ENCODE measurements around the gene GSTM2. TPM values are rescaled to one million over a fixed set of nuclear protein-coding genes. Genes with fewer than 3 reads are reported as not detected.
"Not testable (repeated sequence)": the region's sequence is repeated elsewhere in the genome, so short reads cannot be mapped to it uniquely, and the experiment has no call there.

Gene GSTM2
- polyA plus RNA-seq, 3 donors from 2014 or later: 32.6 to 51.2 (median 42.5) TPM

DNA sequence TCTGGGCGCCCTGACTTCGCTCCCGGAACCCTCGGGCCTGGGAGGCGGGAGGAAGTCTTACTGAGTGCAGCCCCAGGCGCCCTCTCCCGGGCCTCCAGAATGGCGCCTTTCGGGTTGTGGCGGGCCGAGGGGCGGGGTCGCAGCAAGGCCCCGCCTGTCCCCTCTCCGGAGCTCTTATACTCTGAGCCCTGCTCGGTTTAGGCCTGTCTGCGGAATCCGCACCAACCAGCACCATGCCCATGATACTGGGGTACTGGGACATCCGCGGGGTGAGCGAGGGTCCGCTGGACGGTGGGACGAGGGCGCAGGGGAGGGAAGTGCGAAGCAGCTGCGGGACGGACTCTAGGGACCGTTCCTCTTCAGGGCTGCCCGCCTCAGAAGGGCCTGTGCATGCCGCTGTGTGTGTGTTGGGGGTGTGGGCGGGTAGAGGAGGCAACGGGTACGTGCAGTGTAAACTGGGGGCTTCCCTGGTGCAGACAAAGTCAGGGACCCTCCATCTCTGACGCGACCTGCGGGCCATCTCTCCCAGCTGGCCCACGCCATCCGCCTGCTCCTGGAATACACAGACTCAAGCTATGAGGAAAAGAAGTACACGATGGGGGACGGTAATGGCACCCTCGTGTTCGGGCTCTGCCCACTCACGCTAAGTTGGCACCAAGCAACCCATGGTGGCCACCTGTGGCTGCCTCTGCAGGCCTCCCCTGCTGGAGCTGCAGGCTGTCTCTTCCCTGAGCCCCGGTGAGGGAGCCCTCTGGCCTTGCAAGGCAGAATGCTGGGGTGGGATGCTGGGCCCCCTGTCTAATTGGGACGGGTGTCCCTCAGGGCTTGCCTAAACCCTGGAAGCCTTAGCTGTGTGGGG lies 20.0 kb downstream of the GSTM2 start, which contains the start of gene GSTM1:
Gene GSTM1 (plus strand): TSS at position 177 of the 859 bp plus-strand sequence. CDS start 57 bp downstream, at position 234.
- peak in 1 of 3 donors; percentile 77 for DNase-seq
- peaks cover 0 to 10% (median 0%) of the 10 kb centered on the region in 3 donors for H3K36me3 Mint-ChIP-seq
- H3K27ac Mint-ChIP-seq: peak within 1 kb of the TSS in 4 of 6 donors; percentile 88 to 91 (median 89)
- peaks cover 0 to 4% (median 0%) of the 10 kb centered on the region in 6 donors for H3K9me3 Mint-ChIP-seq
- peaks cover 0 to 4% (median 0%) of the 10 kb centered on the region in 3 donors for H3K27me3 Mint-ChIP-seq (ENCODE audit: low read depth in 3 of 3)
- H3K4me3 Mint-ChIP-seq: peak within 1 kb of the TSS in 3 of 5 donors; percentile 87 to 92 (median 89)
- peaks cover 0 to 3% of the 10 kb centered on the region in 2 donors for H3K4me1 Mint-ChIP-seq

DNA sequence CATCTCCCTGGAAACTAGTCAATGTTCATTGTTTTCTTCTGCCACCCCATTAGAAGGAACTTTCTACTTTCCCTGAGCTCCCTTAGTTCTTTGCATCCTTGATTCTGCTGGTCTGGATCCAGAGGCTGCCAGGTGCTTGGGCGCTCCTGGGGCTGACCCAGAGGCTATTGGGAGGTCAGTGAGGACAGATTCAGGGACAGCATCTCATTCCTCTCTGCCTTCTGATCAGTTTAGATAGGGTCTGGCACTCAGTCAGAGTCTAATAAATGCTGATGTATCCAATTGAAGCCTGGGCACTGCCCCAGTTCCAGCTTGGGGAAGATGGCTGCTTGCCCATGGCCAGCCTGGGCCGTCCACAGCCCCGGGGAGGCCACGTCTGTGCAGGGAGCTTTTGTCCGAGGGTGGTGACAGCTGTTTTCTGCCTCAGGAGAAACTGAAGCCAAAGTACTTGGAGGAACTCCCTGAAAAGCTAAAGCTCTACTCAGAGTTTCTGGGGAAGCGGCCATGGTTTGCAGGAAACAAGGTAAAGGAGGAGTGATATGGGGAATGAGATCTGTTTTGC lies 22.1 kb downstream of the GSTM2 start:
- DNase-seq: no peak
- Mint-ChIP-seq H3K36me3 (peaks cover 0 to 10% (median 0%) of the 10 kb centered on the region in 3 donors), H3K4me1 (peaks cover 0 to 3% of the 10 kb centered on the region in 2 donors), H3K4me3 (peak overlapping the region in 3 of 5 donors; percentile 21 to 68 (median 53)), H3K27ac (peak overlapping the region in 1 of 6 donors; percentile 53), H3K27me3 (ENCODE audit: low read depth in 3 of 3) (peaks cover 0 to 4% (median 0%) of the 10 kb centered on the region in 3 donors), H3K9me3 (peaks cover 0 to 1% (median 0%) of the 10 kb centered on the region in 6 donors)

DNA sequence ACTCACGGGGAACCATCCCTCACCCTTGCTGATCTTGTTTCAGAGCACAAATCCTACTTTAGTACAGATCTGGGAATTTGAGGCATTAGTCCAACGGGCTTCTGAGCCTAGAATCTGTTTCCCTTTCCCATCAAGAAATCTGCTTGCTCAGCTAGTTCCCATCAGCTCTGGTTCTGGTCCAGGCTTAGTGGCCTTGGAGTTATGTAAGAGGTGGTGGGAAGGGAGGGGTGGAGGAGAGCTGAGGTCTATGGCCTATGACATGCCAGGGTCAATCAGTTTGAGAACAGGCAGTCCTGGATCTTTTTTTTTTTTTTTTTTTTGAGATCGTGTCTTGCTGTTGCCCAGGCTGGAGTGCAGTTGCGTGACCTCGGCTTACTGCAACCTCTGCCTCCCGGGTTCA lies 23.9 kb downstream of the GSTM2 start:
- DNase-seq: no peak
- no peak overlapping the region for H3K4me3 Mint-ChIP-seq
- peaks cover 0 to 3% of the 10 kb centered on the region in 2 donors for H3K4me1 Mint-ChIP-seq
- H3K27me3 Mint-ChIP-seq (ENCODE audit: low read depth in 3 of 3): peaks cover 0 to 4% (median 0%) of the 10 kb centered on the region in 3 donors
- no peak overlapping the region for H3K27ac Mint-ChIP-seq
- H3K36me3 Mint-ChIP-seq: peaks cover 0 to 14% (median 0%) of the 10 kb centered on the region in 3 donors
- no peaks in the 10 kb centered on the region for H3K9me3 Mint-ChIP-seq

DNA sequence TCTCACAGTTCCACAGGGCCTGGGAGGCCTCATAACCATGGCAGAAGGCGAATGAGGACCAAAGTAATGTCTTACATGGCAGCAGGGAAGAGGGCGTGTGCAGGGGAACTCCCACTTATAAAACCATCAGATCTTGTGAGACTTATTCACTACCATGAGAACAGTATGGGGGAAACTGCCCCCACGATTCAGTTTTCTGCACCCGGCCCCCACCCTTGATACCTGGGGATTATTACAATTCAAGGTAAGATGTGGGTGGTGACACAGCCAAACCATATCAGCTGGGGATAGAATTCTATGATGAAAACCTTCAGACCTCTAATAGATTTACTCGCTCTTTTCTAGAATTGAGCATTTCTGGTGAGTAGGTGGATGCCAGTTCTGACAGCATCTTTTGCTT lies 26.5 kb downstream of the GSTM2 start:
- not testable (repeated sequence) for H3K4me3 Mint-ChIP-seq; H3K27me3 Mint-ChIP-seq (ENCODE audit: low read depth in 3 of 3)

DNA sequence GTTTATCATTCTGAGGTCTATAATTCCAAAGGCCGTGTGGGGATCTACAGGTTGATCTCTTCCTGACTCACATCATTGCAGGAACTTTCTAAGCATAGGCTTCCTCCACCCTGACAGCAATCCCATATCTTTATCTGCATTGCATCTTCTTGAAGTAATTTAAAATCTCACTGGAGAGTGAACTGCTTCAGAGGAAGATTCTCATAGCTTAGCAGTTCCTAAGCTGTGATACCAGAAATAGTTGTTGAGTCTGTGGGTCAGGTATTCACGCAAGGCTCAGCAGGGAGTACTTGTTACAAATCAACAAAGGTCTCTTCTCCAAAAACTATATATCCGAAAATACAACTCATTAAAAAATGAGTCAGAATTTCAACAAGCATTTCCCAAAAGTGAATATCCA lies 27.3 kb downstream of the GSTM2 start:
- H3K4me1 Mint-ChIP-seq; H3K27me3 Mint-ChIP-seq (ENCODE audit: low read depth in 3 of 3); H3K4me3 Mint-ChIP-seq; DNase-seq; H3K9me3 Mint-ChIP-seq; H3K27ac Mint-ChIP-seq: not testable (repeated sequence)
- peaks cover 0 to 22% (median 0%) of the 10 kb centered on the region in 3 donors for H3K36me3 Mint-ChIP-seq

More for the DNA sequence above, 26.5 kb downstream of the GSTM2 start:
- H3K27ac Mint-ChIP-seq, H3K9me3 Mint-ChIP-seq, DNase-seq, H3K4me1 Mint-ChIP-seq: not testable (repeated sequence)
- H3K36me3 Mint-ChIP-seq: peaks cover 0 to 22% (median 0%) of the 10 kb centered on the region in 3 donors

DNA sequence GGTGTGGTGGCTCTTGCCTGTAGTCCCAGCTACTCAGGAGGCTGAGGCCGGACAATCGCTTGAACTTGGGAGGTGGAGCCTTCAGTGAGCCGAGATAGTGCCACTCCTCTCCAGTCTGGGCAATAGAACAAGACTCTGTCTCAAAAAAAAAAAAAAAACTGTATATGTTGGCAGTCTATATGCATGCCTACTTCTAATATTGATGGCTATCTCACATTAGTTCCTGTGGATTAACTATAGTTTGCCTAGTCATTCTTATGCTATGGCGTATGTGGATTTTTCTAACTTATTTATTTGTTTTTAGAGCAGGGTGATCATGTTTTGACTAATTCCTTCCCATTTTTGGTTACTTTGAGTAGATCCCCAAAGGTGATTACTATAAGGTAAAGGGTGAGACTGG lies 29.2 kb downstream of the GSTM2 start:
- no peaks in the 10 kb centered on the region for H3K27me3 Mint-ChIP-seq (ENCODE audit: low read depth in 3 of 3)
- no peak overlapping the region for H3K27ac Mint-ChIP-seq
- H3K9me3 Mint-ChIP-seq: no peaks in the 10 kb centered on the region
- H3K36me3 Mint-ChIP-seq: peaks cover 0 to 16% (median 0%) of the 10 kb centered on the region in 3 donors
- DNase-seq: no peak
- no peak overlapping the region for H3K4me3 Mint-ChIP-seq
- no peaks in the 10 kb centered on the region for H3K4me1 Mint-ChIP-seq

DNA sequence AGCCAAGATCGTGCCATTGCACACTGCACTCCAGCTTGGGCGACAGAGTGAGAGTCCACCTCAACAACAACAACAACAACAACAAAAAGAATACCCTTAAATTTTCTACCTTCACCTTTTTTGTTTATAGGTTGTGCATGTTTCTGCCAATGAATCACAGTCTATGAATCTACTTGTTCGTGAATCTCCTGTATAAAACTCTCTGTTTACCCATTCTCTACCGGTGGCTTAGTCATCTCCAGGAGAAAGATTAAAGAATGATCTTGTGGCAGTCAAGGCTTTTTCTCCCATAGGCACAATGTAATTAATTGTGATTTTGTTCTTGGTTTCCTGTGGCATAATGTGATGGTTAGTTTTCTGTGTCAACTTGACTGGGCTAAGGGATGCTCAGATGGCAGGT lies 30.0 kb downstream of the GSTM2 start:
- not testable (repeated sequence) for H3K9me3 Mint-ChIP-seq

DNA sequence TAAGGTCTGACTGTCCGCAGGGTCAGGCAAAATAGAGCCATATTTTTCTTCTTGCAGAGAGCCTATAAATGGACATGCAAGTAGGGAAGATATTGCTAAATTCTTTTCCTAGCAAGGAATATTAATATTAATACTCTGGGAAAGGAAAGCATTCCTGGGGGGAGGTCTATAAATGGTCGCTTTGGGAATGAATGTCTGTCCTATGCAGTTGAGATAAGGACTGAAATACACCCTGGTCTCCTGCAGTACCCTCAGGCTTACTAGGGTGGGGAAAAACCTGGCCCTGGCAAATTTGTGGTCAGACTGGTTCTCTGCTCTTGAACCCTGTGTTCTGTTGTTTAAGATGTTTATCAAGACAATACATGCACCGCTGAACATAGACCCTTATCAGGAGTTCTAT lies 35.1 kb downstream of the GSTM2 start:
- H3K27ac Mint-ChIP-seq; H3K4me1 Mint-ChIP-seq; DNase-seq; H3K4me3 Mint-ChIP-seq; H3K27me3 Mint-ChIP-seq (ENCODE audit: low read depth in 3 of 3): not testable (repeated sequence)
- Mint-ChIP-seq H3K36me3 (peaks cover 0 to 27% (median 8%) of the 10 kb centered on the region in 3 donors), H3K9me3 (peaks cover 0 to 28% (median 13%) of the 10 kb centered on the region in 6 donors)

More for the DNA sequence above, 30.0 kb downstream of the GSTM2 start:
- not testable (repeated sequence) for H3K4me1 Mint-ChIP-seq; H3K27me3 Mint-ChIP-seq (ENCODE audit: low read depth in 3 of 3); DNase-seq; H3K4me3 Mint-ChIP-seq
- Mint-ChIP-seq H3K27ac (peak overlapping the region in 1 of 6 donors; percentile 17), H3K36me3 (peaks cover 0 to 12% (median 0%) of the 10 kb centered on the region in 3 donors)

DNA sequence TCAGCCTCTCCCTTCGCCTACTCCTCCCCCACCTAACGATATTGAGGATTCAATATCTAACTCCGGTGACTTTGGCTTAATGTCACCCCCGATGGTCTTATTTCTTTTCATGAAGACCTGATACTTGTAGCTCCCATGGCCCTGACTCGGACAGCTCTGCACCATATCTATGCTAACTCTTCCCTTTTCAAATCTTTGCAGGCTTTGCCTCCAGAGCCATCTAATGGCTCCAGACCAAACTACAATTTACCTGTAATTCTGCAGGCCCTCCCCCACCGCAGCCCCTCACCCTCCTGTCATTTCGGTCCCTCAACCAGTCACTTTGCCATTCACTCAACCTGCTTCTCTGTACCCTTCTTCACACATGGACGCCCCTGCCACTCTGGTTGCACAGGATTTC lies 36.3 kb downstream of the GSTM2 start:
- H3K9me3 Mint-ChIP-seq: peaks cover 5 to 40% (median 23%) of the 10 kb centered on the region in 6 donors
- no peaks in the 10 kb centered on the region for H3K4me1 Mint-ChIP-seq
- no peak overlapping the region for H3K4me3 Mint-ChIP-seq
- peaks cover 7 to 33% (median 20%) of the 10 kb centered on the region in 3 donors for H3K36me3 Mint-ChIP-seq
- no peak overlapping the region for H3K27ac Mint-ChIP-seq
- no peak for DNase-seq
- H3K27me3 Mint-ChIP-seq (ENCODE audit: low read depth in 3 of 3): peaks cover 2 to 7% (median 5%) of the 10 kb centered on the region in 3 donors

DNA sequence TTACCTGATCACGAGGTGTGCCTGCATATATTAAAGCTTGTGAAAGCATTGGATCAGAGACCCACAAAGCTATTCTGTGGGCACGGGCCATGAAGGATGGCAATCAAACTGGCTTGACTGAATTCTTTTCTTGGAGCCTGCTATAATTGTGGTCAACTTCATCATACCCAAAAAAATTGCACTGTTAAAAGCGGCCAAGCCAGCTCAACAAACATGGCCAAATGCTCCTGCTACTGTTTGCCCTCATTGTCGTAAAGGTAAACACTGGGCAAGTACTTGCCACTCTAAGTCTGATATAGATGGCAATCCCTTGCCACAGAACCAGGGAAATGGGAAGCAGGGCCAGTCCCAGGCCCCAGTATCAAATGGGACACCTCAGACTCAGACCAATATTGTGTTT lies 37.6 kb downstream of the GSTM2 start:
- Mint-ChIP-seq H3K27me3 (ENCODE audit: low read depth in 3 of 3) (peaks cover 2 to 7% (median 7%) of the 10 kb centered on the region in 3 donors), H3K27ac (no peak overlapping the region), H3K4me3 (no peak overlapping the region), H3K9me3 (peaks cover 10 to 46% (median 28%) of the 10 kb centered on the region in 6 donors), H3K36me3 (peaks cover 12 to 37% (median 23%) of the 10 kb centered on the region in 3 donors), H3K4me1 (no peaks in the 10 kb centered on the region)
- DNase-seq: no peak

DNA sequence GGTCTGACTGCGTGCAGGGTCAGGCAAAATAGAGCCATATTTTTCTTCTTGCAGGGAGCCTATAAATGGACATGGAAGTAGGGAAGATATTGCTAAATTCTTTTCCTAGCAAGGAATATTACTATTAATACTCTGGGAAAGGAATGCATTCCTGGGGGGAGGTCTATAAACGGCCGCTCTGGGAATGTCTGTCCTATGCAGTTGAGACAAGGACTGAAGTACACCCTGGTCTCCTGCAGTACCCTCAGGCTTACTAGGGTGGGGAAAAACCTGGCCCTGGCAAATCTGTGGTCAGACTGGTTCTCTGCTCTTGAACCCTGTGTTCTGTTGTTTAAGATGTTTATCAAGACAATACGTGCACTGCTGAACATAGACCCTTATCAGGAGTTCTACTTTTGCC lies 41.1 kb downstream of the GSTM2 start:
- H3K4me1 Mint-ChIP-seq; DNase-seq; H3K4me3 Mint-ChIP-seq; H3K27ac Mint-ChIP-seq; H3K27me3 Mint-ChIP-seq (ENCODE audit: low read depth in 3 of 3): not testable (repeated sequence)
- peaks cover 10 to 36% (median 19%) of the 10 kb centered on the region in 6 donors for H3K9me3 Mint-ChIP-seq
- H3K36me3 Mint-ChIP-seq: peaks cover 12 to 33% (median 23%) of the 10 kb centered on the region in 3 donors

DNA sequence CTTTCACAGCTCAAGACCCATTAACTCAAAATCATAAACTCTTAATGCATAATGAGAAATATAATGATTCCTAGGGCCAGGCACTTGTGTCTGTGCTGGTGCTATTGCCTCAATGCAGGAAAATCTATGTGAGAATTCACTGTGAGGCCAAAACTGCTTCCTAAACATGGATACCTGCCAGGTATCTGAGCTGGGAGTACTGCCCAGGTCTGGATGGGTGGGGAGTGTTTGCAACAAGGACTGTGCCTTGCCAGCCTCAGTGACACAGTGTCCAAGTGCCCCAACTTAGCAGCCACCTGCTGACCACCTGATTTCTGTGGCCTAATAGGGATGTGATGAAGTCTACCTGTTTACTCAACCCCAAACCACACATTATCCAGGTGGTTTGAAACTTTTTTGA lies 42.0 kb downstream of the GSTM2 start:
- H3K36me3 Mint-ChIP-seq: peaks cover 12 to 25% (median 15%) of the 10 kb centered on the region in 3 donors
- H3K27ac Mint-ChIP-seq; DNase-seq; H3K4me1 Mint-ChIP-seq; H3K27me3 Mint-ChIP-seq (ENCODE audit: low read depth in 3 of 3); H3K4me3 Mint-ChIP-seq: not testable (repeated sequence)
- H3K9me3 Mint-ChIP-seq: peaks cover 10 to 28% (median 15%) of the 10 kb centered on the region in 6 donors

DNA sequence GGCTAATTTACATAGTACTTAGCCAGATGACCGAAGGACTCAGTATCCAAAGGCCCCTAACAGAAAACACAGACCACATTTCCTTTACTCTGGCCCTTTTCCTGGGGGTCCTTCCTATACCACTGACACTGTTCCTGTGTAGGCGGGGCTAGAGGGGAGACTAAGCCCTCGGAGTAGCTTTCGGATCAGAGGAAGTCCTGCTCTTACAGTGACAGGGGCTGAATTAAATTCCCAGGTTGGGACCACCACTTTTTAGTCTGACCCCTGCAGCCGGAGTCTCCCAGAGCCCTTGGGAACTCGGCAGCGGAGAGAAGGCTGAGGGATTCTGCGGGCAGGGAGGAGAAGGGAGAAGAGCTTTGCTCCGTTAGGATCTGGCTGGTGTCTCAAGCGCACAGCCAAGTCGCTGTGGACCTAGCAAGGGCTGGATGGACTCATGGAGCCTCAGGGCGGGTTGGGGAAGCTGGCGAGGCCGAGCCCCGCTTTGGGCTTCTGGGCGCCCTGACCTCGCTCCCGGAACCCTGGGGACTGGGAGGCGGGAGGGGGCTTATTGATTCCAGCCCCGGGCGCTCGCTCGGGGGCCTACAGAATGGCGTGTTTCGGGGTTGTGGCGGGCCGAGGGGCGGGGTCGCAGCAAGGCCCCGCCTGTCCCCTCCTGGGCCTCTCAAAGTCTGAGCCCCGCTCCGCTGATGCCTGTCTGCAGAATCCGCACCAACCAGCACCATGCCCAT lies 43.9 kb downstream of the GSTM2 start, which contains the start of gene GSTM5:
Gene GSTM5 (plus strand): TSS at position 659 of the 728 bp plus-strand sequence. CDS start 62 bp downstream, at position 721.
- Mint-ChIP-seq H3K36me3 (peaks cover 12 to 25% (median 15%) of the 10 kb centered on the region in 3 donors), H3K27ac (peak within 1 kb of the TSS in 1 of 6 donors; percentile 84), H3K9me3 (peaks cover 10 to 28% (median 15%) of the 10 kb centered on the region in 6 donors), H3K4me3 (peak within 1 kb of the TSS in 2 of 5 donors; percentile 65 to 81)
- H3K27me3 Mint-ChIP-seq (ENCODE audit: low read depth in 3 of 3); DNase-seq; H3K4me1 Mint-ChIP-seq: not testable (repeated sequence)

Data from immature natural killer cell (primary cell).